Skeletal muscle cell (primary cell): Measurements from ENCODE around the gene FLRT2.

ENCODE experiments used
- DNase-seq: peaks from one replicate; pipeline ENCODE4 v3.0.0-alpha.2; 2010; ENCODE audit warnings: low read depth
- H3K4me3 ChIP-seq: 2 replicates; pipeline ENCODE4 v1.5.1; 2011; ENCODE audit warnings: low read depth, mild to moderate bottlenecking, control low read depth, low read length, moderate library complexity

The FLRT2 gene

DNA sequence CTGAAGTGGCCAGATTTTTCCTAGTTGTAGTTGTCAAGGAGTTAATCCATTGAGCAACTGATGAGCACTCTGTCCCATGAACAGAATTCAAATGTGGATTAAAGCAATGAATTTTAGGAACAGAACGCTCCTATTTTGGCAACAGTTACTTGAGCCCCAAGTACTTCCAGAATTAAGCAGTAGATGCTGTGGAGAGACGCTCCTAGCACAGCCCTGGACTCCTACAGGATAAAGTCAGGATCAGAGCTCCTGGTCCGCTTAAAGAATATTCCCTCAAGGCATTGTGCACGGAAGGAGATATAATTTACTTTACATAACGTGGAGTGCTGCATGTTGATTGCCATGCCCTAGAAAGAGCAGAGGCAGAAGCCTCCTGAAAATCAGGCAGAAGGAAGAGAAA is 53.4 kb downstream of the FLRT2 start:
- H3K4me3 ChIP-seq = no peak overlapping the region
- DNase-seq = no peak

DNA sequence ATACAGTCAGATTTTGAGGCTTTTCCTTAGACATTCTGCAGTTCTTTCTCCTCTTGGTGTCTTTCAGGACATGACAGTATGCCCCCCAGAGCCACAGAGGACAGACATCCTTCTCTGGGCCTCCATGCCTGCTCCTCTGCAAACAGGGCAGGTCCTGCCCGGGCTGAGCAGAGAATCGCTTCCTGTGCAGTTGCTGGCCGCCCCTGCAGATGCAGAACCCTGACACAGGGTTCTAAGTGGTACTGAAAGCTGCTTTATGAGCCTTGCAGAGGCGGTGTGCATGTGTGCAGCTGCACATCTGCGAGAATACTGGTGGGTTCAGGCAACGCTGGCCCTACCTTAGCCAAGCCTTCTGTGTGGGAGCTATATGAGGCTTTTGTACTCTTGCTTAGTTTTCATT is 54.5 kb downstream of the FLRT2 start:
- H3K4me3 ChIP-seq = no peak overlapping the region
- no peak for DNase-seq

DNA sequence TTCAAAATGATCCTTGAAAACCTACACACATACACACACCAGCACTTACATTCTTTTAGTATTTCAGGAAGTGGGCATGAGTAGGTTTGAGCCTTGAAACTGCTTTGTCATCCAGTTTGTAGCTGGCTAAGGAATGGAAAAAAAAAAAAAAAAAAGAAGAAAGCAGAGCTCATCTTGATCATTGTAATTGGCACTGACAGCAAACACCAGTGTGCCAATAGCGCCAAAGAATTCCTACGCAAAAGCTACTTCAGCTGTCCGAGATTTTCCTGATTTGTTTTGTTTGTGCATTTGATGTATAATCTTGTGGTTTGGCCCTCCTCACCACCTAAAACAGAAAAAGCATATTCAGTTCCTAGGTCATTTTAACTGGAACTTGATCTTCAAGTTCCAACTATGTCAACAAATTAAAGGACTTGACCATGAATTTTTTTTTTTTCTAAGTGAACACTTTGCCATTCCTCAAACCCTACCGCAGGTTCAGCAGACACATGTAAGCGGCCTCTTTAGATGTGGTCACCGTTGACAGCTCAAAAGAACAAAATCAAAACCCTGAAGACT is 57.3 kb downstream of the FLRT2 start:
- peak; percentile 64 for DNase-seq
- no peak overlapping the region for H3K4me3 ChIP-seq

DNA sequence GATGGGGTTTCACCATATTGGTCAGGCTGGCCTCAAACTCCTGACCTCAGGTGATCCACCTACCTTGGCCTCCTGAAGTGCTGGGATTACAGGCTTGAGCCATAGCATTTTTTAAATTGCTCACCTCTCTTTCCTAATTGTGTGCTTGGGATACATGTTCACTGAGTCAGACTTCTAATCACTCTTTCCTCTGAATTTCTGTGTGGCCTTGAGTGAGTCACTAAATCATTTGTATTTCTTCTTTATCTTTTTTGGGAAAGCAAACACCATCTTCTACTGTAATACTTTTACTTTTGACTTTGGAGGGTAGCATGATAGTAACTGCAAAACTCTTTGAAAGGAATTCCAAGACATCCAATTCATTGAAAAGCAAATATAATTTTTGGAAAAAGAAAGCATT is 60.8 kb downstream of the FLRT2 start:
- no peak for DNase-seq
- H3K4me3 ChIP-seq = no peak overlapping the region

DNA sequence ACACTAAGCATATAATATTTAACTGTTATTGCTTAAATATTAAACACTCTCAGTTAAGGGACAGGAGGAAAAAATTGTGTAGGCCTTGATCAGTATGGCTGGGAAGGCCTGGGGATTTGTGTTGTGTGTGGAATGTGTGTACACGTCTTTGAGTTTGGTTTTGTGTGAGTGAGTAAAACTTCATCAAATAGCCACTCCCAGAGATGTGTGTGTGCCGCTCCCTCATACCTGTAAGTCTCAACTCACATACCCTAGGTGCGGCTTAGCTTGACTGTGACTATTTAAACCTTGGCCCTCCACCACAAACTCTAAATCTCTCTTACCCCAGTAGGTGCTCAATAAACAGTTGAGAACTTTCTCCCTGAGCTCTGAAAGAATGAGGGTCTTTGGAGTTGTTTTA is 64.3 kb downstream of the FLRT2 start:
- no peak for DNase-seq
- H3K4me3 ChIP-seq = no peak overlapping the region

DNA sequence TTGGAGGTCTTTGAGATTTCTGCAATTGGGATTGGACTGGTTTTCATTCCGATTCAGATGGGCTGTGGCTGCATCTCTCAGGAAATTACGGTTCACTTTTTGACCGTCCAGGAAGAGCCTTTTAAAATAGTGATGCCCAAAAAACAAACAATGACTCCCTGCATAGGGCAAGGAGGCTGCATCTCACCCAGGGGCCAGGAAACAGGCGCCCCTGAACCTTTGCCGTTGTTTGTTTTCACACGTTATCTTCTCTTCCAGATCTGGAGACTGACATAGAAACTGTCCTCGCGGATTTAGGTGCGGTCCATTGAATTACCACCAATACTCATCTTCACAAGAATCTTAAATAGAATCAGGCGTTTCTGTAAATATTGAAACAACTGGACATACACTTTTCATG is 66.0 kb downstream of the FLRT2 start:
- no peak overlapping the region for H3K4me3 ChIP-seq
- DNase-seq = no peak

DNA sequence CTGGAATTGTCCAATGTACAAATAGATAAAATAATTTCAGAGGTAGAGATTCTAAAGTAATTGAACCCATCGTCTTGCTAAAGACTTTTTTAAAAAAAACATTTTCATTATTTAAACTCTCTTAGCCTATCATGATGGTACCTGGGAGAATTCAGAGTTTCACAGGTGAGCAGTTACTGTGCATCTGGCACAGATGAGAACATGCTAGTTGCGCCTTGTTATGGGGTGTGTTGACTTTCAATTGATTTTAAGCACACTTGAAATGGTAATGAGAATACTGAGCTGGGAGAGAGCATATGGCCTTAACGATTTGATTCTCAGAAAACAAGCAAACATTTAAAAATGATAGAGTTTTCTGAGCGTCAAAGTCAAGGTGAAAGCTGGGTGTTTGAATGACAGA is 66.6 kb downstream of the FLRT2 start:
- no peak for DNase-seq

DNA sequence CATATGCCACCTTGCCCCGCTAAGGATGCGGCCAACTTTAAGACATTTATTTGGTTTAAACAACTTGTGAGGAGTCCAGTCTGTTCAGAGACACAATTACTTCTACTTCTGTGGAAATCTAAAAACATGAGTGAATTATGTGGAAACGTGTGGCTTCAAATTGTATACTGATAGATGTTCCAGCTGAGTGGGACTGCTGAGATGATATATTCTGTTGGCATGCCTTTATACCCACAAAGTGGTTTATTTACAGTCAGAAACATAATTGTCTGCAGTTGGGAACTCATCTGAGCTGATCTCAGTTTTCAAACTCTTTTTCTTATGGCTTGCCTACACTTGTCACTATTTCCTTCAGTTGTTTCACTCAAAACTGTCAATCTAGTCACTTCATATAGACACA is 67.8 kb downstream of the FLRT2 start:
- H3K4me3 ChIP-seq = no peak overlapping the region
- no peak for DNase-seq

More for the DNA sequence above, 66.6 kb downstream of the FLRT2 start:
- no peak overlapping the region for H3K4me3 ChIP-seq

DNA sequence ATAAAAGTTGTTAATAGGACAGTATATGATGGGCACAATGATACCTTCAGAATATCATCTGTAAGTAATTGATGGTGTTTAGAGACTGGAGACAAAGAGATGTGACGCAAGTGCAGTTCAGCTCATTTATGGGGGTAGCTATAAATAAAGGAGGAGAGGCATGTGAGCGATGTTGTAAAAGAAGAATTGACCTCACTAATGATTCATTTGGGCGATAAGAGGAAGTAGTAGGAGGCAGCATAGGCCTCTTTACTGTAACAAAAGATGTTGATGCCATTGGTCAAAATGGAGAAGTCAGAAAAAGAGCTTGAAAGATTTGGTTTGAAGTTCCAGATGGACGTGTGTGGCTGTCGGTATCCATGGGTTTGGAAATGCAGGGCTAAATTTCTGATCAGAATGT is 70.0 kb downstream of the FLRT2 start:
- DNase-seq = peak; percentile 45
- no peak overlapping the region for H3K4me3 ChIP-seq

DNA sequence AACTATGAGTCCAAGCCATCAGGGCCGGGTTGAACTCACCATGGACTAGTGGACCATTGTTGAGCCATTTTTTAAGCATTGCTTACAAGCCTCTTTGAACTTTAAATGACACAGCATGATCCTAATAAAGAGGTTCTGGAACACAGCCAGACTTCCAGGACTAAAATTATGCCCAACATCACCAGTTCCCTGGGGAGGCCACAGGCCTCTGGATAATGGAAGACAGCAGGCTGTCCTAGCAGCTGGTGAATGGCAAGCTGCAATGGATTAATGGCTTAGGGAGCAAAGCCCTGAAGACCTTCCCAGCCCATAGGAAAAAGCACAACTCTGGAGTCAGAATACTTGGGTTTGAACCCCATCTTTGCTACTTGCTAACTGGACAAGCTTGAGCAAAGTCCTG is 71.3 kb downstream of the FLRT2 start:
- no peak overlapping the region for H3K4me3 ChIP-seq
- DNase-seq = no peak

DNA sequence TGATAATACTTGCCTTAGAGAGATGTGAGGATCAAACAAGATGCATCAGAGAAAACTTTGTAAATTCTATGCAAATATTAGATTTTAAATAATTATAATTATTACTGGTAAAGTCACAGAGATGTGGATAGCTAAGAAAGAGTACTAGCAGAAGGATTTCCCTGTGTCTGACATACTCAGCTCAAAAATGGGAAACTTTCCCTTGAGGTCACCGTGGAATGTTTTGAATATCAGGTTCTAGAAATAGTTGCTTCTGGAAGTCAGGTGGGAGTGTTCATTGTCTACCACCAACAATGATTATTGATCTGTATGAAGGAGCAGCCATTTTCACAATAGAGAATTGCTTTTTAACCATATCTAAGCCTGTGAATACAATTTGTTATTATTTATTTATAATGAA is 71.7 kb downstream of the FLRT2 start:
- DNase-seq = no peak
- no peak overlapping the region for H3K4me3 ChIP-seq

DNA sequence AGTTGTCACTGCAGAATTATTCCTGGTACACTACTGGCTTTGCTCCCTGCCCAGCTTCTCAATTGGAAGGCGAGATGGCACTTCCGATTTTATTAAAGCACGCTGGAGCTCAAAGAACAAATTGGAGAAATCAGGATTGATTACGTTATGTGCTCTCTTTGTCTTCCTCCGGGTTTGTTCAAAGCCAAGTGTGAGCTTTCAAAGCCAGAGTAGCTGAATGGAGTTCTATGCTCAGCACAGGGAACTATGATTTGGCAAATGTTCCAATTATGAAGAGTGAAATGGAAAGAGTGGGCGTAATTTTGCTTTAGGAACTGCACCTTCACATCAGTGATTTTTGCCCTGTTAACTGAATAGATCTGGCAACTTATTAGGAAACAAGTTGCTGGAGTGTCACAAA is 72.4 kb downstream of the FLRT2 start:
- DNase-seq = no peak
- H3K4me3 ChIP-seq = no peak overlapping the region

DNA sequence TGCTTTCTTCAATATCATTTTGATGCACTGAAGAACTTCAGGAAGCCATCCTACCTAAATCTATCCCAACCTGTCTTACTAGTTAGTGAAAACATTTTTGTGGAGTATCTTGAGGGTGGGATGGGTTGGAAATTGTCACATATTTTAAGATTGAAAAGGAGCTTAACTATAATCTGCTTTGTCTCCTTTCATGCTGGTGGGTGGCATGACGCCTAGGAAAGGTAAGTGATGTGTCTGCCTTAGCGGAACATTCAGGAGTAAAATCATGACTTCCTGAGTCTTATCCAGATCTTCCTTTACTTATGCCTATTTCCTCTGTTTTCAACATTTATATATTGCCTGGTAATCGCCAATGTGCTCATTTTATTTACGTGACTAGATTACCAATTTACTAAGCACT is 74.1 kb downstream of the FLRT2 start:
- DNase-seq = no peak
- no peak overlapping the region for H3K4me3 ChIP-seq

DNA sequence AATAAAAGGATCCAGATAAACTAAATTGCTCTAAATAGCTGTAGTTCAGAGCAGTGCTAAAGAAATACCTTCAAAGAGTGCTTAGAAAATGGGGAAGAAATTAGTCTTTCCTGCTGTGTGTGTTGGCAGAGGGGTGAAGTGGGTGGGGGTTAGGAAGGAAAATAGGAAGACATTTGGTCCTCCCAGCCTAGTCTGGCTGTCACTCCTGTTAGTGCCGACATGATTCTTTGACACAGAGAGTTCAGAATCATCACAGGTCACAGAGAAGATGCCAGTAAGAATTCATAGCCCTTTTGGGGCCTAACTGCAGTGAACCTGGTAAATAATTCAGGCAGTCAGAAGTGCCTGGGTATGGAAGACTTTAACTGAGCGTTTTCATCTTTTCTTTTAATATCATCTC is 74.8 kb downstream of the FLRT2 start:
- H3K4me3 ChIP-seq = no peak overlapping the region
- DNase-seq = no peak

DNA sequence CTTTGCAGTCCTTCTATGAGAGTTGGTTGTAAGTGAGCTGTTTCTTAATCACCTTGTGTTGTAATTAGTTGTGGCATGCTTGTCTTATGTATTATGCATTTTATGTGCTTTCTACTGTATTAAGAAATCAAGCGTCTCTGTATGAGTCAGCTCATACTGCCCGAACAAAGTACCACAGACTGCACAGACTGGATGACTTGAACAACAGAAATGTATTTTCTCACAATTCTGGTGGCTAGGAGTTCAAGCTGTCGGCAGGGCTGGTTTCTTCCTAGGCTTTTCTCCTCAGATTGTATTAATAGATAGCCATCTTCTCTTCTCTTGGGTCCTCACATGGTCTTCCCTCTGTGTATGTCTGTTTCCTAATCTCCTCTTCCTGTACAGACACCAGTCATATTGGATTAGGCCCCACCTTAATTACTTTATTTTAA is 77.7 kb downstream of the FLRT2 start:
- no peak overlapping the region for H3K4me3 ChIP-seq
- peak; percentile 86 for DNase-seq

DNA sequence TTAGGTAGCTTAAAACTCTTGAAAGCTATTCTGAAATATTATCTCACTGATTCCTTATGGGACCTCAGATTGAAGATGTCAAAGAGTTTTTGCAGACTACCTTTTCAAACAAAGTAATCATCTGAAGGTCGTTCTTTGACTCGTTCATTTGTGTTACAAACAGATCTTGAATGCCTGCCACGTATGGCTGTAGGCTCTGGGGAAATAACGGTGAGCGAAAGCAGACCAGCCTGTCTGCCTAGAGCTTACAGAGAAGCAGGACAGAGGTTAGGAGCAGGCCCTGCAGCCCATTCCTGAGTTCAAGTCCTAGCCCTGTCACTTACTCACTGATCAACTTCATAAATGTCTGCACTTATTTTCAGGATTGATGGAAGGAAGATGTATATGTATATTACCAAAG is 83.6 kb downstream of the FLRT2 start:
- H3K4me3 ChIP-seq = no peak overlapping the region
- no peak for DNase-seq

DNA sequence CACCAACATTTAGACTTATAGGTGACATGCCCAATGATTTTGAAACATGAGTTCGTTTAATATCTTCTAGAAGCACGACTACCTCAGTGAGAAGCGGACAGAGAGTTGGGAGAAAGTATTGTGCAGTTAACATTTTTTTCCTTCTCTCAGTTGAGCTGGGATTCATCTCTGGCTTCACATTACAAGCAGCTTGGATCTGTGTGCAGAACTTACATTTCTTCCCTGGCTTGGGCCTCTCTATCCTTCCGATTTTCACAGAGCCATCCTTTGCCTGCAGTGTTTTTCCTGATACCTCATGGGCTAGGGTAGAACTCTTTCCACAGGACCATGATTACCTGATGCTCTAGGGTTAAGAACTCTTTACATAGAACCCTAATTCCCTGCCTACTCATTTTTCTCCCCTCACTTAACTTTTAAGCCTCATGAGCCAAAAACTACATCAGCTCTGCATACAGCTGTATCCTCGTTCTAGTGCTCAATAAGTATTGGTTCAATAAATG is 86.5 kb downstream of the FLRT2 start:
- DNase-seq = no peak
- no peak overlapping the region for H3K4me3 ChIP-seq

DNA sequence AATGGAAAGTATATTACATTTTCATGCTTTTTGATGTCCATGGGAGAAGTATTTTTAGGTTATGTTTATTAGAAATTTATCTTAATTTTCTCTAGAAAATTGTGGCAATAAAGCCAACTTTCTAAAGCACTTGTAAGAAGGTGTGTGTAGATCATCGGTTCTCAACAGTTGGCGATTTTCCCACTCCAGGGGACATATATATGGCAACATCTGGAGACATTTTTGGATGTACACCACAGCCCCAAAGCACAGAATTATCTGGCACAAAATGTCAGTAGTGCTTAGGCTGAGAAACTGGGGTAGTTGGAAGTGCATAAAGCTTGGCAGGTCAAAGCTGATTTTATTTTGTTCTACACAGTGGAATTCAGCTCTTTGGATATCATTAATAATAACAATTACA is 86.9 kb downstream of the FLRT2 start:
- DNase-seq = no peak

DNA sequence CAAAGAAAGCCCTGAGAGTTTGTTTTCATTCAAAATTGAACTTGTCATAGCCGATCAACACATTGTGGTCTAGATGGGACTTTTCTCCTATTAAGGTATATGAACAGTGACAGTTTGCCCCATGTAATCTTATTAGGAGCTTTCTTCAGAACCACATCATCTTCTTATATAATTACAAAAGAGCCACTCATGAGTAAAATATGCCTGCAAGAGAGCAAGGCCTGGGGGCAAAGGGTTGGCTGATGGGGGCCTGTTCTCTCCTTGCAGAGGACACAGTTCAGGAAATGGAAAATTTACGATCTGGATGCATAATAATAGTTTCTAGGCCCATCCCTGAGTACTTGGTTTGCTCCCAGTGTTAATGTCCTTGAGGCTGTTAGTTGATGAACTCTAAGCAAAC is 87.8 kb downstream of the FLRT2 start:
- no peak overlapping the region for H3K4me3 ChIP-seq
- DNase-seq = no peak

More for the DNA sequence above, 86.9 kb downstream of the FLRT2 start:
- no peak overlapping the region for H3K4me3 ChIP-seq

DNA sequence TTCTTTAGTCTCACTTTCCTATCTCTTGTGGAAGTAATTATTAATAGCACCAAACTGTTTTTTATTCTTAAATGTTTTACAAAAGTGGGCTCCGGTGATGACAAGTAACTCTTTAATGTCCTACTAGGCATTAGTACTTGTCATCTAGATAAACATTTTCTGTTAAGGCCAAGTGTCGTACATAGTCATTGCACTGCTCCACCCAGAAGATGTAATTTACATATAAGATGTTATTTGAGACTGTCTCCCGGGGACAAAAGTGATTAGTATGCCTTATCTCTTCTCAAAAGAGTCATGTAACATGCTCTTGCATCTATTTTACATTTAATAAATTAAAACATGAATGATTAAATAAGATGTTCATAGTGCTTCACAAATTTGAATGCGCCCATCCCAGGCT is 88.4 kb downstream of the FLRT2 start:
- no peak overlapping the region for H3K4me3 ChIP-seq
- no peak for DNase-seq

DNA sequence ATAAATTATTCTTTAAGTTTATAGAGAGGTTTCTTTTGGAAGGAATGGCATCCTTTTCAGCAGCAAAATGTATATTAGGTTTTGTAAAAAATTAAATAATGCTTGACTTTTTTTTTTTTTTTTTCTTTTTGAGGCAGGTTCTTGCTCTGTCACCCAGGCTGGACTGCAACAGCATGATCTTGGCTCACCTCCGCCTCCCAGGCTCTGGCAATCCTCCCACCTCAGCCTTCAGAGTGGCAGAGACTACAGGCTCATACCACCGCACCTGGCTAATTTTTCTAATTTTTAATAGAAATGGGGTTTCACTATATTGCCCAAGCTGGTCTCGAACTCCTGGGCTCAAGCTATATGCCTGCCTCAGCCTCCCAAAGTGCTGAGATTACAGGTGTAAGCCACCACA is 89.0 kb downstream of the FLRT2 start:
- no peak overlapping the region for H3K4me3 ChIP-seq

DNA sequence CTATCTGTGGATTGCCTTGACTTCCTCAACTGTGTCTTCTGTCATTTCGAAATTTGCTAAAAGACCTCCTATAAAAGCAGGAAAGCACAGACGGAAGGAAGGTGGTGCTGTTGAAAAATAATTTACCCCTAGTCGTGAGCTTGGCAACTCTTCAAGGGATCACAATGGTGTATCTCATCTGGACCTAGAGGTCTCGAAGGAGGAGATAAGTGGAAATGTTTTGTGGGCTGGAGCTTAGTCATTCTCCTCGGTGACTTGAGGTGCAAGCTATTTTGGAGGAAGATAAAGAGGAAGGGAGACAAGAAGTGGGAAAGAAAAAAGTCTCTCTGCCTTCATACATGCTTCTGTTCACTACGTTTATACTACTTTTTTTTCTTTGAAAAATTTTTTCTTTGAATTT is 89.9 kb downstream of the FLRT2 start:
- DNase-seq = no peak
- no peak overlapping the region for H3K4me3 ChIP-seq

More for the DNA sequence above, 89.0 kb downstream of the FLRT2 start:
- no peak for DNase-seq
